Ovary (tissue), 3 donors: ENCODE results near the gene PGM3.

Experiments used
- EP300 ChIP-seq: sonication (generic); formaldehyde crosslinking; IDR thresholded peaks from one replicate; pipeline ENCODE4 v1.6.1; 2017; ENCODE audit warnings: antibody characterized with exemption
- POLR2A ChIP-seq: fragments of 450-650 bp; IDR thresholded peaks from one replicate; pipeline ENCODE4 v1.6.1; 2017; ENCODE audit warnings: antibody characterized with exemption, mild to moderate bottlenecking, moderate library complexity
- TF ChIP-seq, protein P1 (sequence below), 3 donors: fragments of 450-650 bp in 2 of 3; fragments of 200-600 bp in 1 of 3; IDR thresholded peaks; one replicate each; pipeline versions ENCODE4 v1.5.1 to v1.8.0; 2016 to 2022; ENCODE audit warnings: antibody characterized with exemption in 3 of 3, mild to moderate bottlenecking in 1 of 3
- donor health status: DM: no; HTN: no; CAD: no.

DNA sequence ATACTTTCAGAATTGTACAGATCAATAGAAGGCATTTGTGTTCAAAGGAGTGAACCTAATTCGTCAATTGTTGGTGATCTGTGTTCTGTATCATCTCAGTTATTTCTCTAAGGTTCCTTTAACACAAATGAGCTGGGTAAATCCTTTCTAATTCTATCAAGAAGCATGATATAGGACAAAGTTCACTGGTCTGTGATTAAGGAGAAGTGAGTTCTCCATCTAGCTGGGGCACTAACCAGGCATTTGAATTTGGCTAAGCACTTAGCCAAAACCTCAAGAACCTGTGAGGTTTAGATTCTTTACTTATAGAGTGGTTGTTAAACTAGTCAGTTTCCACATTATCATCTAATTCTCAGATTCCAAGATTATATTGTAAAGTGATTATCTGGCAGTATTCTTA, 75.3 kb downstream of the PGM3 start:
- TF ChIP-seq EP300 (no peak), POLR2A (no peak)
- TF ChIP-seq, protein P1, sequence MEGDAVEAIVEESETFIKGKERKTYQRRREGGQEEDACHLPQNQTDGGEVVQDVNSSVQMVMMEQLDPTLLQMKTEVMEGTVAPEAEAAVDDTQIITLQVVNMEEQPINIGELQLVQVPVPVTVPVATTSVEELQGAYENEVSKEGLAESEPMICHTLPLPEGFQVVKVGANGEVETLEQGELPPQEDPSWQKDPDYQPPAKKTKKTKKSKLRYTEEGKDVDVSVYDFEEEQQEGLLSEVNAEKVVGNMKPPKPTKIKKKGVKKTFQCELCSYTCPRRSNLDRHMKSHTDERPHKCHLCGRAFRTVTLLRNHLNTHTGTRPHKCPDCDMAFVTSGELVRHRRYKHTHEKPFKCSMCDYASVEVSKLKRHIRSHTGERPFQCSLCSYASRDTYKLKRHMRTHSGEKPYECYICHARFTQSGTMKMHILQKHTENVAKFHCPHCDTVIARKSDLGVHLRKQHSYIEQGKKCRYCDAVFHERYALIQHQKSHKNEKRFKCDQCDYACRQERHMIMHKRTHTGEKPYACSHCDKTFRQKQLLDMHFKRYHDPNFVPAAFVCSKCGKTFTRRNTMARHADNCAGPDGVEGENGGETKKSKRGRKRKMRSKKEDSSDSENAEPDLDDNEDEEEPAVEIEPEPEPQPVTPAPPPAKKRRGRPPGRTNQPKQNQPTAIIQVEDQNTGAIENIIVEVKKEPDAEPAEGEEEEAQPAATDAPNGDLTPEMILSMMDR (IDR thresholded peaks at IDR 0.05) = no peak
